ENCODE data around the gene TGDS. TPM values are rescaled to one million over a fixed set of nuclear protein-coding genes. Genes with fewer than 3 reads are reported as not detected.
"Not testable (repeated sequence)": the region's sequence is repeated elsewhere in the genome, so short reads cannot be mapped to it uniquely, and the experiment has no call there.

Gene TGDS
- total RNA-seq, 2 donors from 2014 or later, result 6.1 to 6.5 TPM

DNA sequence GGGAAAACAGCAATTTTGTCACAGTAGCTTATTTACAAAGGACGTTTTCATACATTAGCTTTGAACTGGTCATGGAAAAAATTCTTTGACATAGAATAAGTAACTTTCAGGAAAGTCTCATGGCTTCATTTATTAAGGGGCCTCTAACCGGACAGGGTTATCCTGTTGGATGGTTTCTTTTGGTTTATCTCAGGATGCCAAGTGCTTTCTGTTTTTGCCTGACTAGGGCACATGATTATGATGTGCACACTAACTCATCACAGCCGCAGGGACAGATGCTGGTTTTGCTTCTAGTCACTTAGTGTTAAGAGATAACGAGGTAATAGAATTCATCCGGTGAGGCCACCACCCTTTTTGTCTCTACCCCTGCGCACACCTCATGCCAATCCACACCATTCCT, 53.0 kb downstream of the TGDS start:
- peaks cover 0 to 7% of the 10 kb centered on the region in 2 donors for H3K4me1 ChIP-seq
- no peak overlapping the region for H3K4me3 ChIP-seq
- H3K27ac ChIP-seq, result no peak overlapping the region
- no peaks in the 10 kb centered on the region for H3K36me3 ChIP-seq
- no peaks in the 10 kb centered on the region for H3K9me3 ChIP-seq
- DNase-seq (ENCODE audit: low spot score), result no peak
- H3K27me3 ChIP-seq, result no peaks in the 10 kb centered on the region
- TF ChIP-seq, protein P1, sequence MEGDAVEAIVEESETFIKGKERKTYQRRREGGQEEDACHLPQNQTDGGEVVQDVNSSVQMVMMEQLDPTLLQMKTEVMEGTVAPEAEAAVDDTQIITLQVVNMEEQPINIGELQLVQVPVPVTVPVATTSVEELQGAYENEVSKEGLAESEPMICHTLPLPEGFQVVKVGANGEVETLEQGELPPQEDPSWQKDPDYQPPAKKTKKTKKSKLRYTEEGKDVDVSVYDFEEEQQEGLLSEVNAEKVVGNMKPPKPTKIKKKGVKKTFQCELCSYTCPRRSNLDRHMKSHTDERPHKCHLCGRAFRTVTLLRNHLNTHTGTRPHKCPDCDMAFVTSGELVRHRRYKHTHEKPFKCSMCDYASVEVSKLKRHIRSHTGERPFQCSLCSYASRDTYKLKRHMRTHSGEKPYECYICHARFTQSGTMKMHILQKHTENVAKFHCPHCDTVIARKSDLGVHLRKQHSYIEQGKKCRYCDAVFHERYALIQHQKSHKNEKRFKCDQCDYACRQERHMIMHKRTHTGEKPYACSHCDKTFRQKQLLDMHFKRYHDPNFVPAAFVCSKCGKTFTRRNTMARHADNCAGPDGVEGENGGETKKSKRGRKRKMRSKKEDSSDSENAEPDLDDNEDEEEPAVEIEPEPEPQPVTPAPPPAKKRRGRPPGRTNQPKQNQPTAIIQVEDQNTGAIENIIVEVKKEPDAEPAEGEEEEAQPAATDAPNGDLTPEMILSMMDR (IDR thresholded peaks at IDR 0.05), result no peak

DNA sequence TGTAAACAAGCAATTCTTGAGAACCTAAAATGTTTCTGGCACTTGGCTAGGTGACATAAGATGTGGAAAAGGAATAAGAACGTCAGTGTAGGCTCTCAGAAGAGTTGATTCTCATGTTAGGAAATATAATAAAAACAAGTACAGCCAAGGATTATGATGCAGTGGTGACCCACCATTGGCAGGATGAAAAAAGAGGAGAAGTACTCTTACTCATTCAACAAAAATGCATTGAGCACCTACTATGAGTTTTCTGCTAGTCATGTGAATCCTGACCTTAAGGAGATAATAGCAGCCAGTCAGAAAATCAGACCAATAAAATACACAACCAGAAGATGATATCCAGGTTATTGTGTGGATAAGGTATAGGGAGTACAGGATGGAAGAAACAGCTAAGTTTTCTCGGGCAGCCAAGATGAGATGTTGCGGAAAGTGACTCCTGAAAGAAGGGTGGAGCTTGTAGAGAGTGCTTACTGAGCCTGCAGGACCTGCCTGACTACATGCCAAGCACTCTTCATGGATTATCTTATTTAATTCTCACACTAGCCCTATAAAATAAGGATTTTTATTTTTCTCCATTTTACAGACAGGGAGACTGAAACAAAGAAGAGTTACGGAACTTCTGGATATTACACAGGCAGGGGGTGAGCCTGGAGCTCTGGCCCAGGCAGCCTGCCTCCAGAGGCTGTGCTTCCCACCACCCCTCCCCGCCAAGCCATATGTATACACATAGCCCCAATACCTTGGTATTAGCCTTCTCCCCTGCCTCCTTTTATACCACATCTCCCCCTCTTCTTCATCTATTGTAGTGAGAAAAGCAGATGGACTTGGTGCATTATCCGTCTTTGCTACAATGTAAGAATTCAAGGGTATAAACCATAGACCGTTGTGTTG, 58.0 kb downstream of the TGDS start:
- H3K36me3 ChIP-seq, result no peaks in the 10 kb centered on the region
- TF ChIP-seq, protein P1 (IDR thresholded peaks at IDR 0.05), result no peak
- no peaks in the 10 kb centered on the region for H3K27me3 ChIP-seq

DNA sequence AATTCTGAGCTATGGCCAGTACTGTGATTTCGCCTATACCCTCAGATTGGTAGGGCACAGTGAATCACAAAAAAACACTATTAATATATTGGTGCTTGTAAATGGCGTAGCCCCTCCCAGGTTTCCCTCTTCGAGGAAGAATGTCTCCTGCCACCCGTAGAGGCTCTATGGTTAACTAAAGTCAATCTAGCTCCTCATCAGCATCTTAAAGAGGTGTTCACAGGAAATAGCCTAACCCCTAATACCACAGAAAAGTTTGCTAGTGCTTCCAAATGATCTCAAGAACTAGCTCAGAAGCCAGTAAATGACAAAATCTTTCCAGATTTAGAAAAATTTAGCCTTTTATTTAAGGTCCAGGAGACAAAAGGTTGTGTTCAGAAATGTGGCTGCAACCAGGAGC, 60.2 kb downstream of the TGDS start:
- TF ChIP-seq, protein P1 (IDR thresholded peaks at IDR 0.05), result no peak
- no peak for DNase-seq (ENCODE audit: low spot score)
- no peaks in the 10 kb centered on the region for H3K4me1 ChIP-seq
- no peak overlapping the region for H3K4me3 ChIP-seq
- H3K27me3 ChIP-seq, result no peaks in the 10 kb centered on the region
- H3K27ac ChIP-seq, result no peak overlapping the region
- no peaks in the 10 kb centered on the region for H3K9me3 ChIP-seq
- no peaks in the 10 kb centered on the region for H3K36me3 ChIP-seq

More for the DNA sequence above, 58.0 kb downstream of the TGDS start:
- Histone ChIP-seq H3K4me3 (no peak overlapping the region), H3K9me3 (no peaks in the 10 kb centered on the region), H3K27ac (no peak overlapping the region), H3K4me1 (peaks cover 0 to 3% of the 10 kb centered on the region in 2 donors)
- DNase-seq (ENCODE audit: low spot score), result no peak

DNA sequence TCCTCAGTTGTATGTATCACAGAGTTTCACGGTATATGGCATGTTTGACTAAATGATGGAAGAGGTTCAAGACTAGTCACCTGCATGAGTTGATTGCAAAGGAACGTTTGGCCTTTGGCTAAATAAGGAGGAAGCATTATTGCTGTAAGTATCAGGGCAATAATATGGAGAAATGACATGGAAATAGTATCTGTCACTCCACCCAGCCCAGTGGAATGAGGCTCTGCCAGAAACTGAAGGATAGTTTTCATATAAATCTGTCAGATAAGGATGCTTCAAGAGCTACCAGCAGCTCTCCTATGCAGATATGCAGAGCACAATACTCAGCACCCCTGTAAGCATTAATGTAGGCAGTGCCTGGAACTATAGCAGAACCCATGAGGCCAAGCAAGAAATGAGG, 60.7 kb downstream of the TGDS start:
- no peak overlapping the region for H3K27ac ChIP-seq
- H3K9me3 ChIP-seq, result no peaks in the 10 kb centered on the region
- TF ChIP-seq, protein P1 (IDR thresholded peaks at IDR 0.05), result no peak
- H3K4me3 ChIP-seq, result no peak overlapping the region
- DNase-seq (ENCODE audit: low spot score), result no peak
- H3K36me3 ChIP-seq, result no peaks in the 10 kb centered on the region
- H3K4me1 ChIP-seq, result no peaks in the 10 kb centered on the region
- no peaks in the 10 kb centered on the region for H3K27me3 ChIP-seq

DNA sequence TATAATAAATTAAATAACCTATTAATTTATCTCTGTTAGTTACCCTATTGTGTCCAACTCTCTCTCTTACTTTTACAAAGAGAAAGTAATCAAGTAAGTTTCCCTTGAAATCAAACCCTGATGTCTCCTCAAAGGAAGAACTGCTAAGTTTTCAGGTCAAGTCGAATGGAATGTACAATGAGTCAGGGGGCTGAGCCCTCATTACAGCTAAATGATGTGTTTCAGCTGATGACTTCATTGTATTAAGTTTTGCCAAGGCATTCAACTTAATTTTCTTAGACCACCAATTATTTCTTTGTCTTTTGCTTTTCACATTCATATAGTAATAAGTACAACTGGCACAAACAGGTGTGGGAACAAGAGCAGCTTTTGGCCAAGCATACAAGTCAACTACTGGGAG, 61.8 kb downstream of the TGDS start:
- Histone ChIP-seq H3K4me3 (no peak overlapping the region), H3K36me3 (no peaks in the 10 kb centered on the region), H3K27ac (no peak overlapping the region), H3K4me1 (no peaks in the 10 kb centered on the region), H3K9me3 (no peaks in the 10 kb centered on the region), H3K27me3 (no peaks in the 10 kb centered on the region)
- TF ChIP-seq, protein P1 (IDR thresholded peaks at IDR 0.05), result no peak
- DNase-seq (ENCODE audit: low spot score), result no peak

DNA sequence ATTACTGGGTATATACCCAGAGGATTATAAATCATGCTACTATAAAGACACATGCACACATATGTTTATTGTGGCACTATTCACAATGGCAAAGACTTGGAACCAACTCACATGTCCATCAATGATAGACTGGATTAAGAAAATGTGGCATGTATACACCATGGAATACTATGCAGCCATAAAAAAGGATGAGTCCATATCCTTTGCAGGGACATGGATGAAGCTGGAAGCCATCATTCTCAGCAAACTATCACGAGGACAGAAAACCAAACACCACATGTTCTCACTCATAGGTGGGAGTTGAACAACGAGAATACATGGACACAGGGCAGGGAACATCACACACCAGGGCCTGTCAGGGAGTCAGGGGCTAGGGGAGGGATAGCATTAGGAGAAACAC, 63.7 kb downstream of the TGDS start:
- H3K36me3 ChIP-seq; H3K27ac ChIP-seq; H3K4me3 ChIP-seq; H3K9me3 ChIP-seq; H3K27me3 ChIP-seq; DNase-seq (ENCODE audit: low spot score); H3K4me1 ChIP-seq: not testable (repeated sequence)

DNA sequence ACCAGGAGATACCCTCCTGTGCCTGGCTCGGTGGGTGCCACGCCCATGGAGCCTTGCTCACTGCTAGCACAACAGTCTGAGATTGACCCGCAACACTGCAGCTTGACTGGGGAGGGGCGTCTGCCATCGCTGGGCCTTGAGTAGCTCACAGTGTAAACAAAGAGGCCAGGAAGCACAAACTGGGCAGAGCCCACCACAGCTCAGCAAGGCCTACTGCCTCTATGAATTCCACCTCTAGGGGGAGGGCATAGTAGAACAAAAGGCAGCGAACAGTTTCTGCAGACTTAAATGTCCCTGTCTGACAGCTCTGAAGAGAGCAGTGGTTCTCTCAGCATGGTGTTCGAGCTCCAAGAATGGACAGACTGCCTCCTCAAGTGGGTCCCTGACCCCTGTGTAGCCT, 69.0 kb downstream of the TGDS start:
- H3K9me3 ChIP-seq; H3K36me3 ChIP-seq; H3K27ac ChIP-seq; H3K4me1 ChIP-seq; H3K27me3 ChIP-seq; H3K4me3 ChIP-seq; DNase-seq (ENCODE audit: low spot score): not testable (repeated sequence)
